ENCODE measurements around the gene DOCK2.

DNA sequence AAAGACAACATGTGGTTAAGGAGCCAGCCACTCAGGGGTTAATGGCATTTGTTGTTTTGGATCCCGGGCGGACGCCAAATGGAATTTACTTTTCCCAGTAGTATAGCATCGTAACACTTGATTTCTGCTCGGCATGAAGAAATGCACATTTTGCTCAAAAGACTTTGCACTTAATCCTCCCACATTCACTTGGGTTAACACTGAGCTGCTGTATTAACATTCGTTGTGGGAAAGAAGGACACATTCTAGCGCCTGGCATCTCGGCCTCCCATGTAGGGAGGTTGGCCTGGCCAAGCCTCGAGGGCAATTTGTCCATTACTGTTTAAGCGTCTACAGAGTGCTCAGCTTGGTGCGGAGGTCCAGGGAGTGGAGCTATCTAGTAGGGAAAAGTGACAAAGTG lies 375.5 kb downstream of the DOCK2 start:
- TF ChIP-seq, protein P1, sequence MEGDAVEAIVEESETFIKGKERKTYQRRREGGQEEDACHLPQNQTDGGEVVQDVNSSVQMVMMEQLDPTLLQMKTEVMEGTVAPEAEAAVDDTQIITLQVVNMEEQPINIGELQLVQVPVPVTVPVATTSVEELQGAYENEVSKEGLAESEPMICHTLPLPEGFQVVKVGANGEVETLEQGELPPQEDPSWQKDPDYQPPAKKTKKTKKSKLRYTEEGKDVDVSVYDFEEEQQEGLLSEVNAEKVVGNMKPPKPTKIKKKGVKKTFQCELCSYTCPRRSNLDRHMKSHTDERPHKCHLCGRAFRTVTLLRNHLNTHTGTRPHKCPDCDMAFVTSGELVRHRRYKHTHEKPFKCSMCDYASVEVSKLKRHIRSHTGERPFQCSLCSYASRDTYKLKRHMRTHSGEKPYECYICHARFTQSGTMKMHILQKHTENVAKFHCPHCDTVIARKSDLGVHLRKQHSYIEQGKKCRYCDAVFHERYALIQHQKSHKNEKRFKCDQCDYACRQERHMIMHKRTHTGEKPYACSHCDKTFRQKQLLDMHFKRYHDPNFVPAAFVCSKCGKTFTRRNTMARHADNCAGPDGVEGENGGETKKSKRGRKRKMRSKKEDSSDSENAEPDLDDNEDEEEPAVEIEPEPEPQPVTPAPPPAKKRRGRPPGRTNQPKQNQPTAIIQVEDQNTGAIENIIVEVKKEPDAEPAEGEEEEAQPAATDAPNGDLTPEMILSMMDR (IDR thresholded peaks at IDR 0.05) = no peak
- TF ChIP-seq POLR2A (IDR thresholded peaks at IDR 0.05) = no peak
